CD4-positive, alpha-beta T cell (primary cell): ENCODE measurements around the gene TPSB2. TPM values are rescaled to one million over a fixed set of nuclear protein-coding genes. Genes with fewer than 3 reads are reported as not detected.
"Not testable (repeated sequence)": the region's sequence is repeated elsewhere in the genome, so short reads cannot be mapped to it uniquely, and the experiment has no call there.

ENCODE experiments used
- ATAC-seq: fragments of 200-7000 bp; cut with Tn5 transposase; one replicate; pipeline ENCODE4 v1.10.0; 2022; ENCODE audit warnings: mild to moderate bottlenecking; ENCODE audit not compliant: poor library complexity
- CTCF ChIA-PET: fragments of 350-600 bp; sonication (Branson Sonifier 250); formaldehyde crosslinking; loops from one replicate; lab custom pipeline; 2021; ENCODE audit warnings: antibody characterized with exemption, inconsistent platforms; lab: Charles Lee
- POLR2A ChIA-PET: fragments of 350-600 bp; sonication (Branson Sonifier 250); formaldehyde crosslinking; loops from one replicate; lab custom pipeline; 2021; ENCODE audit warnings: antibody characterized with exemption, inconsistent platforms; lab: Charles Lee
- DNase-seq, 14 experiments: peaks; one replicate each; pipeline ENCODE4 v3.0.0-alpha.2; 2013 to 2020; ENCODE audit warnings: mixed read lengths in 2 of 14
- H3K27ac ChIP-seq, 2 donors: one replicate each; pipeline versions ENCODE4 v1.5.1 to v1.7.0; 2013; ENCODE audit warnings: low read length in 2 of 2, low read depth in 1 of 2, mild to moderate bottlenecking in 1 of 2
- H3K27me3 ChIP-seq, 2 experiments: 1 replicate in 1 of 2; 2 replicates in 1 of 2; pipeline versions ENCODE4 v1.6.1 to v1.7.0; 2013; ENCODE audit warnings: low read length in 2 of 2, control low read depth in 1 of 2, mild to moderate bottlenecking in 1 of 2, moderate library complexity in 1 of 2; ENCODE audit not compliant: insufficient read depth in 2 of 2, control insufficient read depth in 1 of 2
- H3K36me3 ChIP-seq: one replicate; pipeline ENCODE4 v1.6.1; 2013; ENCODE audit warnings: low read length, control low read depth; ENCODE audit not compliant: insufficient read depth
- H3K4me1 ChIP-seq: one replicate; pipeline ENCODE4 v1.6.1; 2013; ENCODE audit warnings: low read length, control low read depth; ENCODE audit not compliant: insufficient read depth
- H3K4me3 ChIP-seq: one replicate; pipeline ENCODE4 v1.5.1; 2013; ENCODE audit warnings: mild to moderate bottlenecking, low read length, moderate library complexity
- H3K9me3 ChIP-seq, 2 experiments: 1 replicate in 1 of 2; 2 replicates in 1 of 2; pipeline versions ENCODE4 v1.6.1 to v1.7.0; 2013; ENCODE audit warnings: low read length in 2 of 2, mild to moderate bottlenecking in 2 of 2, control low read depth in 1 of 2, moderate library complexity in 1 of 2; ENCODE audit not compliant: control insufficient read depth in 1 of 2, insufficient read depth in 1 of 2
- H3K27ac Mint-ChIP-seq: one replicate; pipeline ENCODE4 v1.8.0; 2020; ENCODE audit warnings: mixed read lengths
- H3K27me3 Mint-ChIP-seq: one replicate; pipeline ENCODE4 v1.8.0; 2021; ENCODE audit warnings: mixed read lengths
- H3K36me3 Mint-ChIP-seq: one replicate; pipeline ENCODE4 v1.8.0; 2021; ENCODE audit warnings: low read depth, mixed read lengths
- H3K4me1 Mint-ChIP-seq: one replicate; pipeline ENCODE4 v1.8.0; 2021; ENCODE audit warnings: low read depth, mixed read lengths
- H3K4me3 Mint-ChIP-seq: one replicate; pipeline ENCODE4 v1.8.0; 2020; ENCODE audit warnings: mild to moderate bottlenecking, mixed read lengths
- H3K9me3 Mint-ChIP-seq: one replicate; pipeline ENCODE4 v1.8.0; 2020; ENCODE audit warnings: mixed read lengths
- CTCF ChIP-seq: fragments of 200-600 bp; IDR thresholded peaks from one replicate; pipeline ENCODE4 v1.8.0; 2022; ENCODE audit warnings: antibody characterized with exemption, mild to moderate bottlenecking
- intact Hi-C, 2 experiments: fragments of 100-400 bp; cut with DNase I in 1 of 2; cut with micrococcal nuclease in 1 of 2; formaldehyde crosslinking; loops; one replicate each; pipeline versions ENCODE4 v1.15.1 to v1.9.0; 2023 to 2025; cut with DNase I, micrococcal nuclease
- total RNA-seq, 174 experiments: library from RNA in 2 of 174; stranded (reverse) in 2 of 174; gene quantifications; one replicate each; pipeline ENCODE4 v1.2.3 and lab custom pipeline; 2021 to 2026

The TPSB2 gene
- total RNA-seq, 2 experiments from 2014 or later, result not detected

- H3K27ac ChIP-seq, result no peak overlapping the region
- H3K4me3 Mint-ChIP-seq, result no peak overlapping the region
- no peaks in the 10 kb centered on the region for H3K4me1 ChIP-seq
- H3K27me3 Mint-ChIP-seq, result no peaks in the 10 kb centered on the region
- intact Hi-C loops, result no loop called here
- no peaks in the 10 kb centered on the region for H3K27me3 ChIP-seq
- H3K9me3 ChIP-seq, result no peaks in the 10 kb centered on the region
- no peaks in the 10 kb centered on the region for H3K9me3 Mint-ChIP-seq
- DNase-seq (no peak), ATAC-seq (no peak)
- no peaks in the 10 kb centered on the region for H3K4me1 Mint-ChIP-seq
- H3K36me3 ChIP-seq, result no peaks in the 10 kb centered on the region
- no peak overlapping the region for H3K27ac Mint-ChIP-seq
- POLR2A ChIA-PET, result no interaction called here
- CTCF ChIA-PET, result no interaction called here
- no peaks in the 10 kb centered on the region for H3K36me3 Mint-ChIP-seq
- no peak overlapping the region for H3K4me3 ChIP-seq
- TF ChIP-seq CTCF, result no peak
Observed at GRCh38 chr16:1237990-1238389, 8.0 kb upstream of the TPSB2 start.

- H3K4me3 Mint-ChIP-seq, H3K4me1 Mint-ChIP-seq, H3K27ac Mint-ChIP-seq, intact Hi-C loops, H3K36me3 ChIP-seq, DNase-seq, H3K4me3 ChIP-seq, H3K4me1 ChIP-seq, H3K36me3 Mint-ChIP-seq, H3K27me3 Mint-ChIP-seq, H3K27me3 ChIP-seq, H3K9me3 ChIP-seq, H3K9me3 Mint-ChIP-seq, H3K27ac ChIP-seq, POLR2A ChIA-PET, CTCF ChIA-PET: not testable (repeated sequence)
- ATAC-seq, result peak; percentile 97
Observed at GRCh38 chr16:1236659-1237058, 6.7 kb upstream of the TPSB2 start.

- H3K36me3 ChIP-seq, H3K4me1 ChIP-seq, H3K4me1 Mint-ChIP-seq, CTCF ChIA-PET, H3K9me3 ChIP-seq, H3K4me3 Mint-ChIP-seq, H3K27me3 ChIP-seq, H3K27me3 Mint-ChIP-seq, DNase-seq, H3K9me3 Mint-ChIP-seq, intact Hi-C loops, ATAC-seq, H3K36me3 Mint-ChIP-seq, H3K27ac Mint-ChIP-seq, POLR2A ChIA-PET, H3K27ac ChIP-seq, H3K4me3 ChIP-seq: not testable (repeated sequence)
Observed at GRCh38 chr16:1232049-1232748, 2.2 kb upstream of the TPSB2 start.

GRCh38 chr16:1231301-1231700, 1.3 kb upstream of the TPSB2 start:
- H3K27ac ChIP-seq, H3K4me1 ChIP-seq, CTCF ChIA-PET, H3K9me3 ChIP-seq, ATAC-seq, H3K9me3 Mint-ChIP-seq, intact Hi-C loops, POLR2A ChIA-PET, H3K27me3 Mint-ChIP-seq, H3K27ac Mint-ChIP-seq, H3K27me3 ChIP-seq, H3K36me3 ChIP-seq, H3K4me3 Mint-ChIP-seq, H3K36me3 Mint-ChIP-seq, H3K4me1 Mint-ChIP-seq, H3K4me3 ChIP-seq, DNase-seq: not testable (repeated sequence)

- intact Hi-C loops, H3K9me3 ChIP-seq, H3K27me3 Mint-ChIP-seq, H3K27ac Mint-ChIP-seq, DNase-seq, POLR2A ChIA-PET, H3K4me3 Mint-ChIP-seq, H3K4me1 Mint-ChIP-seq, ATAC-seq, H3K9me3 Mint-ChIP-seq, CTCF ChIA-PET, H3K36me3 Mint-ChIP-seq, H3K4me3 ChIP-seq, H3K27ac ChIP-seq, H3K4me1 ChIP-seq, H3K36me3 ChIP-seq, H3K27me3 ChIP-seq: not testable (repeated sequence)
Observed at GRCh38 chr16:1230471-1231212, 658 bp upstream of the TPSB2 start.

GRCh38 chr16:1229476-1229875, 508 bp downstream of the TPSB2 start:
- H3K27me3 ChIP-seq, H3K36me3 ChIP-seq, H3K36me3 Mint-ChIP-seq, POLR2A ChIA-PET, H3K9me3 ChIP-seq, intact Hi-C loops, H3K27ac ChIP-seq, CTCF ChIA-PET, ATAC-seq, H3K4me1 ChIP-seq, H3K27me3 Mint-ChIP-seq, H3K4me3 Mint-ChIP-seq, H3K27ac Mint-ChIP-seq, H3K4me1 Mint-ChIP-seq, DNase-seq, H3K4me3 ChIP-seq, H3K9me3 Mint-ChIP-seq: not testable (repeated sequence)
